ENCODE data around the gene NPAS1.

- TF ChIP-seq EZH2phosphoT487 (IDR thresholded peaks at IDR 0.05) (no peak), CTCF (IDR thresholded peaks at IDR 0.05) (no peak), EZH2 (IDR thresholded peaks at IDR 0.05) (no peak)
These were observed 24.1 kb upstream of the NPAS1 start for GRCh38 chr19:46995492-46995891.
